HepG2 (cell line): ENCODE results near the gene KRTAP10-8. TPM values are rescaled to one million over a fixed set of nuclear protein-coding genes. Genes with fewer than 3 reads are reported as not detected.
"Not testable (repeated sequence)": the region's sequence is repeated elsewhere in the genome, so short reads cannot be mapped to it uniquely, and the experiment has no call there.

Experiments used
- ATAC-seq: fragments of 200-7000 bp; cut with Tn5 transposase; 3 replicates; pipeline ENCODE4 v1.9.1; 2020; ENCODE audit warnings: mild to moderate bottlenecking, moderate library complexity
- BruUV-seq: library from RNA; stranded (reverse); fragments of 400-500 nt; replicated peaks from 2 replicates; lab custom pipeline; 2021; lab: Mats Ljungman, UMichigan
- CTCF ChIA-PET: fragments of 300-600 bp; formaldehyde crosslinking; extraction: SDS; loops from one replicate; lab custom pipeline; 2021; ENCODE audit warnings: low total read pairs, inconsistent platforms, low intra/inter-chr PET ratio; lab: Yijun Ruan, JAX
- POLR2A ChIA-PET: fragments of 350-600 bp; sonication (Branson Sonifier 250); formaldehyde crosslinking; loops from one replicate; lab custom pipeline; 2020; ENCODE audit warnings: antibody characterized with exemption, inconsistent platforms; lab: Yijun Ruan, JAX
- DNase-seq: peaks from one replicate; pipeline ENCODE4 v3.0.0-alpha.2; 2015; ENCODE audit warnings: low spot score
- FAIRE-seq: peaks from 3 replicates; lab custom pipeline; 2011; peaks lifted over from hg19 to GRCh38; lab: Jason Lieb, UNC
- H2AFZ ChIP-seq: one replicate; pipeline ENCODE4 v1.6.1; 2011; ENCODE audit warnings: low read length, inconsistent platforms
- H3K27ac ChIP-seq: fragments of 300-600 bp; 3 replicates; pipeline ENCODE4 v1.8.0; 2011; ENCODE audit warnings: mixed run types, mild to moderate bottlenecking, mixed read lengths, low read length, inconsistent platforms; ENCODE audit not compliant: insufficient read depth; ENCODE audit errors: extremely low read length
- H3K27me3 ChIP-seq, 2 experiments: fragments of 200-600 bp in 1 of 2; 2 replicates in 1 of 2; 3 replicates in 1 of 2; pipeline versions ENCODE4 v1.6.0 to v1.8.0; 2011; ENCODE audit warnings: low read length in 2 of 2, mild to moderate bottlenecking in 2 of 2, moderate library complexity in 2 of 2, inconsistent platforms in 1 of 2; ENCODE audit not compliant: insufficient read depth in 2 of 2, control insufficient read depth in 1 of 2
- H3K36me3 ChIP-seq, 2 experiments: fragments of 200-600 bp in 1 of 2; replicated peaks in 1 of 2; 2 replicates in 1 of 2; 3 replicates in 1 of 2; pipeline versions ENCODE4 v1.5.1 to v1.8.0; 2011; ENCODE audit warnings: low read length in 2 of 2, inconsistent platforms in 1 of 2; ENCODE audit not compliant: insufficient read depth in 2 of 2, control insufficient read depth in 1 of 2
- H3K4me1 ChIP-seq: 2 replicates; pipeline ENCODE4 v1.5.1; 2012; ENCODE audit warnings: low read length, inconsistent platforms; ENCODE audit not compliant: insufficient read depth
- H3K4me2 ChIP-seq: 2 replicates; pipeline ENCODE4 v1.6.0; 2011; ENCODE audit warnings: low read depth, low read length, inconsistent platforms
- H3K4me3 ChIP-seq, 3 experiments: fragments of 200-600 bp in 1 of 3; sonication (generic), shearing (Covaris generic) in 1 of 3; replicated peaks in 1 of 3; 2 replicates each; pipeline ENCODE4 v1.5.1; 2011 to 2016; ENCODE audit warnings: low read length in 3 of 3, inconsistent platforms in 2 of 3, low read depth in 2 of 3, mild to moderate bottlenecking in 2 of 3, control low read depth in 1 of 3, mixed read lengths in 1 of 3; ENCODE audit not compliant: insufficient read depth in 1 of 3
- H3K79me2 ChIP-seq: one replicate; pipeline ENCODE4 v1.6.1; 2011; ENCODE audit warnings: low read length, inconsistent platforms; ENCODE audit not compliant: insufficient read depth
- H3K9ac ChIP-seq: 2 replicates; pipeline ENCODE4 v1.6.0; 2011; ENCODE audit warnings: mild to moderate bottlenecking, low read depth, low read length, inconsistent platforms; ENCODE audit not compliant: insufficient read depth
- H3K9me3 ChIP-seq: 2 replicates; pipeline ENCODE4 v1.5.1; 2012; ENCODE audit warnings: mild to moderate bottlenecking, low read length
- H4K20me1 ChIP-seq: 2 replicates; pipeline ENCODE4 v1.6.0; 2011; ENCODE audit warnings: inconsistent platforms, mild to moderate bottlenecking, low read length, moderate library complexity; ENCODE audit not compliant: insufficient read depth
- GABPB1 ChIP-seq: IDR thresholded peaks from 2 replicates; pipeline ENCODE4 v1.6.1; 2016; ENCODE audit warnings: mild to moderate bottlenecking, missing genetic modification reagents, moderate library complexity, missing compliant biosample characterization
- HNRNPL ChIP-seq: fragments of 200-400 bp; formaldehyde crosslinking; IDR thresholded peaks from 2 replicates; pipeline ENCODE4 v1.6.1; 2017; ENCODE audit warnings: mild to moderate bottlenecking, low read depth, low read length
- MAX ChIP-seq: IDR thresholded peaks from 2 replicates; pipeline ENCODE4 v1.6.1; 2012; ENCODE audit warnings: inconsistent platforms
- MTA1 ChIP-seq: sonication (generic); formaldehyde crosslinking; IDR thresholded peaks from 2 replicates; pipeline ENCODE4 v1.4.0; 2020; ENCODE audit warnings: missing genetic modification reagents, mild to moderate bottlenecking, borderline replicate concordance
- ZMYM3 ChIP-seq: sonication (generic); formaldehyde crosslinking; IDR thresholded peaks from 2 replicates; pipeline ENCODE4 v1.5.1; 2020; ENCODE audit warnings: mild to moderate bottlenecking, missing genetic modification reagents
- ZNF292 ChIP-seq: sonication (generic); formaldehyde crosslinking; IDR thresholded peaks from 2 replicates; pipeline ENCODE4 v1.8.1; 2022; ENCODE audit warnings: mild to moderate bottlenecking, low read depth, missing genetic modification reagents, borderline replicate concordance
- ZNF687 ChIP-seq: sonication (generic); formaldehyde crosslinking; IDR thresholded peaks from 2 replicates; pipeline ENCODE4 v1.5.1; 2020; ENCODE audit warnings: mild to moderate bottlenecking, missing genetic modification reagents, moderate library complexity
- ZNF788 ChIP-seq: sonication (generic); formaldehyde crosslinking; IDR thresholded peaks from 2 replicates; pipeline ENCODE4 v1.5.0; 2020; ENCODE audit warnings: mild to moderate bottlenecking, missing genetic modification reagents, borderline replicate concordance
- WGBS: methylation state at CpG from one replicate; pipeline ENCODE4 v1.1.6; 2017; ENCODE audit warnings: low lambda C conversion rate; 5-methylcytosine and 5-hydroxymethylcytosine counted together
- in situ Hi-C: cut with HindIII; loops from 2 replicates; pipeline ENCODE4 v1.10.0; 2017; ENCODE audit warnings: low pct_unique_long_range_greater_than_20kb; ENCODE audit not compliant: extremely low pct_ligation_motif_present
- intact Hi-C: fragments of 100-400 bp; cut with micrococcal nuclease; formaldehyde crosslinking; loops from one replicate; pipeline ENCODE4 v1.10.0; 2022; ENCODE audit not compliant: unreplicated experiment
- polyA plus RNA-seq, 8 experiments: library from polyadenylated mRNA; depleted of rRNA in 3 of 8; stranded (reverse) in 7 of 8; unstranded in 1 of 8; fragments of >200 nt; fragmentation: Illumina TruSeq in 4 of 8; extraction: Trizol in 4 of 8; gene quantifications; 2 replicates each; pipeline versions ENCODE4 v1.2.1 to v1.2.3, GENCODE V29; 2011 to 2016; ENCODE audit warnings: low read depth in 4 of 8, missing spikeins in 1 of 8, mixed read lengths in 1 of 8; ENCODE audit not compliant: insufficient read depth in 1 of 8
- total RNA-seq, 5 experiments: library from RNA; depleted of rRNA; stranded (reverse); fragments of >200 nt; fragmentation: Illumina TruSeq; extraction: Trizol; gene quantifications; 2 replicates each; pipeline ENCODE4 v1.2.3, GENCODE V29; 2016; ENCODE audit warnings: low read depth in 1 of 5

The KRTAP10-8 gene
- total and polyA plus RNA-seq, 2 of the 13 experiments (the other 11 are each of a cell fraction or from before 2014, with no cell fraction given) = not detected

- CTCF ChIA-PET = no interaction called here
- DNase-seq = no peak
Measured at GRCh38 chr21:44590311-44590721, 21.6 kb upstream of the KRTAP10-8 start.

GRCh38 chr21:44590897-44591800, 20.7 kb upstream of the KRTAP10-8 start:
- 57% methylated on average over 17 of the region's 19 CpGs for WGBS
- H3K4me2 ChIP-seq, DNase-seq, FAIRE-seq, CTCF ChIA-PET, H3K79me2 ChIP-seq, H2AFZ ChIP-seq, BruUV-seq, intact Hi-C loops, H3K27ac ChIP-seq, H3K36me3 ChIP-seq, in situ Hi-C loops, H3K9ac ChIP-seq, H3K9me3 ChIP-seq, H4K20me1 ChIP-seq, POLR2A ChIA-PET, H3K27me3 ChIP-seq, H3K4me3 ChIP-seq: not testable (repeated sequence)
- TF ChIP-seq HNRNPL (0 out of 2 replicates have a peak, but pooled peaks have one; percentile 39), MAX (0 out of 2 replicates have a peak, but pooled peaks have one; percentile 20), ZNF687 (CRISPR knock-in tag) (peak; percentile 62), GABPB1 (peak; percentile 26; the same call in 1 of the 2 replicates), ZNF292 (CRISPR knock-in tag) (0 out of 2 replicates have a peak, but pooled peaks have one; percentile 36), ZMYM3 (CRISPR knock-in tag) (peak; percentile 94)
- H3K4me1 ChIP-seq = peaks cover 52% of the 10 kb centered on the region
- peak; percentile 65 for ATAC-seq

More at GRCh38 chr21:44590311-44590721, 21.6 kb upstream of the KRTAP10-8 start:
- Histone ChIP-seq H2AFZ (no peak overlapping the region), H3K27me3 (peaks cover 0 to 5% of the 10 kb centered on the region in 2 experiments; a peak in 1 of 5 replicates), H3K9ac (no peak overlapping the region), H3K27ac (no peak overlapping the region), H4K20me1 (no peaks in the 10 kb centered on the region), H3K4me1 (peaks cover 48% of the 10 kb centered on the region), H3K4me2 (peak overlapping the region; percentile 36; the same call in 1 of the 2 replicates), H3K9me3 (no peaks in the 10 kb centered on the region), H3K4me3 (no peak overlapping the region; a peak in 1 of 6 replicates), H3K79me2 (no peaks in the 10 kb centered on the region), H3K36me3 (no peaks in the 10 kb centered on the region)
- ATAC-seq (no peak), FAIRE-seq (no peak)
- 33% methylated on average over 3 of the region's 10 CpGs for WGBS
- no TSS peak for BruUV-seq
- in situ Hi-C loops (no loop called here), intact Hi-C loops (no loop called here)
- TF ChIP-seq ZNF788 (CRISPR knock-in tag) (no peak), MTA1 (CRISPR knock-in tag) (peak; percentile 16; the same call in 1 of the 2 replicates)
- POLR2A ChIA-PET = no interaction called here
